DMS 273 (cell line): ENCODE data around the gene CDK5.
"Not testable (repeated sequence)": the region's sequence is repeated elsewhere in the genome, so short reads cannot be mapped to it uniquely, and the experiment has no call there.

Experiments used
- DNase-seq: peaks from one replicate; lab custom pipeline; 2025; ENCODE audit not compliant: unreplicated experiment; lab: John Stamatoyannopoulos, UW

The CDK5 gene

GRCh38 chr7:151035902-151036301 is 21.8 kb downstream of the CDK5 start:
- no peak for DNase-seq

DNA sequence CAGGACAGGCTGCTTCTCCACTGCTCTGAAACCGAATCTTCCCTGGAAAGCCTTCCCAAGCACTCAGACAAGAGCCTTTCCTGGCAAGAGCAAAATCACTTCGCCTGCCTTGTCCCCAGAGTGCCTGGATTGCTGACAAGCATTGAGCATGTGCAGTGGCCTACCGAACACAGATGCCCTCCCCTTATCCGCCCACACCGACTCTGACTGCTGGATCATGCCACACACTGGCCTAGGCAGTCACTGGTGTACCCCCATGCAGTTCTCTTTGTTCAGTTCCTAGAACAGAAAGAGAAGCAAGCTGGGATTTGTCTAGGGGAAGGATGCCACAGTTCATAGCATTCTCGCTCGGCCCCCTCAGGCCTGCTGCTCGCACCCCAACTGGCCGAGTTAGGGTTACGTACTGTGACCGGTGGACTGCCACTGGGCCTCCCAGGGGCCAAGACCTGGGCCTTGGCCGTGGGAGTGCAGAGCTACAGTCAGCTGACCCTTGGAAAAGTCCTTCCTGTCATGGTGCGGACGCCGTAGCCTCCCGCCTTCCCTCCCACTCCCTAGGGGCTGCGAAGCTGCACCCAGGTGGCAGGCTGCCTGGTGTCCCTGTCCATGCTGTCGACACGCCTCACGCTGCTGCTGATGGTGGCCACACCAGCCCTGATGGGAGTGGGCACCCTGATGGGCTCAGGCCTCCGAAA is 22.5 kb downstream of the CDK5 start:
- no peak for DNase-seq

- DNase-seq, result no peak
Measured at GRCh38 chr7:151034312-151035025, 23.2 kb downstream of the CDK5 start.

DNA sequence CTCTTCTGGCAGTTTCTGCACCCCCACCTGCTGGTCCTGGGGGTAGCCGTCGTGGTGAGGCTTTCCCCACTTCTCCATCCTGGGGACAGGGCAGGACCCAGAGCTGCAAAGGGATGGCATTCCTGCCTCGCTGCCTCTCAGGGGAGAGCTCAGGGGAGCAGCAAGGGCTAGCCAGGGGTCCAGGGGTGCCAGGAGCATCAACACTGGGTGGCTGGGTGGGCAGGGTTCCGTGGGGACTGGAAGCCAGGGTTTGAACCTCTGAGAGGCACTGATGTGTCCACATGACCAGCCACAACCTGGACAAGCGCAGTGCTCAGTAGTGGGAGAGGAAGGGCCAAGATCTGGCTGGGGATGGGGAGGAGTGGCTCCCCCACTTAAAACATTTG is 23.8 kb downstream of the CDK5 start:
- DNase-seq, result no peak

DNA sequence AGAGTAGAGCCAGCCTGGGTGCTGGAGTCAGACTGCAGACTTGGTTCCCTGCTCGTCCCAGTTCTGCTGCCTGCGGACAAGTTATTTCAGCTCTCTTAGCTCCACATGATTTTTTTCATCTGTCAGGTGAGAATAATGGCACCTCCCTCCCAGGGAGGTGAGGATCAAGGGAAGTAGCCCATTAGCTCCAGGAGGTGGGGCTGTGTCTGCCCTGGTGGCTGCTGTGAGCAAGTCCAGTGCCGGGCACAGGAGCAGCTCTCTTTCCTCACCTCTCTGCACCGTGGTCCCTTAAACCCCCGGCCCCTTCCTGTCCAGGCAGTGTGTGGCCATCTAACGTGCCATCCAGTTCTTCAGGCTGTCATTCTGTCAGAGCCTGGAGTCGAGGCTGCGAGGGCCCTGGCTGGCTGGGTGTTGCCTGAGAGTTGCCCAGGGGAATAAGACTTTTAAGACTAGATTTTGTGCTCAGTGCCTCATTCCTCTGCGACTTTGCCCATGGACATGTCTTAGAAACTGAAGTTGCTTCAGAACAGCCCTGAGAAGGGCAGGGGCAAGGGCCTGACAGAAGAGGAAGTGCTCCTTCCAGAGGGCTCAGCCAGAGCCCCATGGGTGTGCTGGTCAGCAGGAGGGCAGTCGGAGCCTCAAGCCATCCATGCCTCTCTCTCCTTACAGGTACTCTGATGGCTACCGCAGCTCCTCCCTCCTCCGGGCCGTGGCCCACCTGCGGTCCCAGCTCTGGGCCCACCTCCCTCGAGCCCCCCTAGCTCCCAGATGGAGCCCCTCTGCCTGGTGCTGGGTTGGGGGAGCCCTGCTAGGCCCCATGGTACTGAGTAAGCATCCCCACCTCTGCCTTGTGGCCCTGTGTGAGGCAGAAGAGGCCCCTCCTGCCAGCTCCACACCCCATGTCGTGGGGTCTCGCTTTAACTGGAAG is 24.5 kb downstream of the CDK5 start:
- peak; percentile 46 for DNase-seq

- no peak for DNase-seq
Measured at GRCh38 chr7:151031011-151031410, 26.7 kb downstream of the CDK5 start.

- no peak for DNase-seq
Measured at GRCh38 chr7:151028948-151029501, 28.7 kb downstream of the CDK5 start.

DNA sequence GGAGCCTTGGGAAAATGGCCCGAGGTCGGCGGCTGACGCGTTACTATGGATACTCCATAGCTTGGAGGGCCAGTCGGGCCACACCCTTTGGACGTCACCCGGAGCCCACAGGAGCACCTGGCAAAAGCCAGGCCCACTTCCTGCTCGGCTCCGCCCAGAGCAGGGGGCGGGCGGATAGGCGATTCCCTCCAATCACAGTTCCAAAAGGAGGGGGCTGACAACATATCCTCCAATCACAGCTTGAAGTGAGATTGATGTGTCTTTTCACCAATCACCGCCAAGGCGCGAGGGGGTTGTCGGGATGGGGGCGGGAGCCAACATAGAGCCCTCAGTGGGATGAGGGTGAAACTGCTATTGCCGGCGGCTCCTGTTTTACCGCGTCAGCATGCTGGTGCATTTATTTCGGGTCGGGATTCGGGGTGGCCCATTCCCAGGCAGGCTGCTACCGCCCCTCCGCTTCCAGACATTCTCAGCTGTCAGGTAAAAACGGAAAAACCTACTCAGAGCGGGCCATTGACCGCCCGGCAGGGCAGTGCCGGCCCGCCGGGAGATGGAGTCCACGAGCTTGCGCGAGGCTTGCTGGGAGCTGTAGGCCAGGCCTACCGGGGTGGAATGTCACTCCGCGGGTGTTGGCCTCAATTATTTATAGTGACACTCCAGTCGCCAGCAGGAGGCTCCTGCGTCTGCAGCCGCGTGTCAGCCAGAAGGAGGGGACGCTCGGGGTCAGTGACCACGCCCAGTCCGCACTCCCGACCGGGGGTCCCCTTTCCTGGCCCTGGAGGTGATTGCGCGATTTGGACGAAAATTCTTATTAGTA is 29.4 kb downstream of the CDK5 start, which contains the start of gene ABCB8:
Gene ABCB8 (plus strand): TSS at position 320 of the 817 bp plus-strand sequence. CDS start 66 bp downstream, at position 386.
- DNase-seq, result peak; percentile 100

DNA sequence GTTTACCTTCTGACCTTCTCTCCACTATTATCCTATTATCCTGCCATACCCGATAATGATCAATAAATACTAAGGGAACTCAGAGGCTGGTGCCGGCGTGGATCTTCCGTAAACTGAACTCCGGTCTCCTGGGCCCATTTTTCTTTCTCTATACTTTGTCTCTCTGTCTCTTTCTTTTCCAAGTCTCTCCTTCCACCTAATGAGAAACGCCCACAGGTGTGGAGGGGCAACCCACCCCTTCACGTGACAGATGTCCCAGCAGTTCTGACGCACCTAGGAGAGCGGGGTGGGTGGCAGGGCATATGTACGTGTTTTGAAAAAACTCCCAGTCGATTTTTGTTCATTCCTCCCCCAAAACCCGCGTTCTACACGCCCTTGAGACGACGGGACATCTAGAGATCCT is 30.0 kb downstream of the CDK5 start:
- not testable (repeated sequence) for DNase-seq

GRCh38 chr7:151026771-151027727 is 30.6 kb downstream of the CDK5 start:
- DNase-seq, result not testable (repeated sequence)

DNA sequence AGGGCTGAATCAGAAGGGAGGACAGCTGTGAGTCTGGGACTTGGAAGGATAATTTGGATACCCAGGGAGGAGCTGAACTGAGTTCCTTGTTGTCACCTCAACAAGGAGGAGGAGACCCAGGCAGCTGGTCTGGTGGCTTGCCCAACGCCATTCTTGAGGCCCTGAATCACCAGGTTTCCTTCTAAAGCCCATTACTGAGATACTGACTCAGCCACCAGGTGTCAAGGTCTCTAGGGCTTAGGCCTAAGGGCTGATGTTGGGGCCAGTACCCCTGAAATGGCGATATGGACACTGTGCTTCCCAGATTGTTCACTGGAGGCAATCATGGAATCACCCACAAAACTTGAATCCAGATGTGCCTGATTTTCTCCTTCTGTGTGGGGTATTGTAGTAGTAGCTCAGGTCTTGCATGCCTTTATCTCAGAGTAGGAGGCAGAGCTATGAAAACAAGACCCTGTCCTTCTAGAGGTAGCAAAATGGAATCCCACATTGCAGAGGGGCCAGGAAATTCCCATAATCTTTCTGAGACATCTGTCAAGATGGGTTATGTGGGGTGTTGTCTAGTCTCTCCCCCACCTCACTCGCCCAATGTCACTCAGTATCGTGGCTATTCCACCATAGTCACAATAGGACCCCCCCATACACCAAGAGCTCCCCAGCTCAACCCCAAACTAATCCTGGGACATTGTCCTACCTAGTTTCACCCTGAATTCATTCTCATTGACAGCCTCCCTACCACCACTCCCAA is 31.6 kb downstream of the CDK5 start:
- DNase-seq, result no peak

GRCh38 chr7:151024435-151025056 is 33.2 kb downstream of the CDK5 start, which contains the start of gene ATG9B:
TSS of gene ATG9B (minus strand) at chr7:151024494. CDS start at chr7:151024423, 71 bp downstream.
- no peak for DNase-seq

GRCh38 chr7:151023232-151023631 is 34.5 kb downstream of the CDK5 start:
- DNase-seq, result peak; percentile 40

DNA sequence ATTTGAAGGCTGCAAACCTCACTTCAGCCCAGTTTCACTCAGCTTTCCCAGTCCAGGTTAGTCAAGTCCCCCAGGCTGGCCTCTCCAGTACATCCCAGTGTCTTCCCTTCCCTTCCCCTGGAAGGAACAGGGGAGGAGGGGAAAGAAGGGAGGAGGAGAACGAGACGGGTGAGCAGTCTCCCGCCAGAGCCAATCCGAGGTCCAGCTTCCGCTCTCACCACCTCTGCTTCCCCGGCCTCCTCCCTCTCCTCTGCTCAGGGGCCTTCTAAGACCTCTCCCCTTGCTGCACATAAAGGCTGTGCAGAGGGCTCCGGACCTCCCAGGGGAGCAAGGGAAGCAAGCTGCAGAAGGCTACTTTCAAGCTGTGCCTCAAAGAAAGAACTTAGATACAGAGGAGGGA is 37.5 kb downstream of the CDK5 start:
- no peak for DNase-seq

GRCh38 chr7:151019130-151019447 is 38.6 kb downstream of the CDK5 start:
- DNase-seq, result no peak

GRCh38 chr7:151018421-151019129 is 39.1 kb downstream of the CDK5 start:
- DNase-seq, result peak; percentile 77

DNA sequence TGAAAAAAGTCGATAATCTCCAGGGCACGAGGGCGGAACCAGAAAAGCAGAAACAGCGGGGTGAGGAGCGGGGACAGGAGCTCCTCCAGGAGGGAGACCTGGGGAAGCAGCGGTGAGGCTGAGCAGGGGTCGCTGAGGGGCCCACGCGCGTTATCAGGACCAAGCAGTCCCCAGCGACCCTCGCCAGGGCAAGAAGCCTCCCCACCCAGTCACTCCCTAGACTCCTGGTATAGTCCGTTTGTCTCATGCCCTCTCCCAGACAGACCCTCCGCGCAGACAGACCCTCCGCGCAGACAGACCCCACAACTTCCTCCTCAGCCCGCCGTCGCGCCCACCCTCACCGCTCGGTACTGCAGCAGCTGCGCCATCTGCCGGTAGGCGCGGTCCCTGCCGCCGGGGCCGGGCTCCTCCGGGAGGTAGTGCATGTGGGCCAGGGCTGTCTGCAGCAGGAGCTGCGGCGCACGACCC is 39.7 kb downstream of the CDK5 start:
- peak; percentile 93 for DNase-seq
